GM19240 (cell line): ENCODE results near the gene ITGBL1.

Experiments
- DNase-seq: peaks from one replicate; pipeline ENCODE4 v3.0.0; 2011; ENCODE audit warnings: low spot score; ENCODE audit not compliant: insufficient read length

Gene ITGBL1, protein sequence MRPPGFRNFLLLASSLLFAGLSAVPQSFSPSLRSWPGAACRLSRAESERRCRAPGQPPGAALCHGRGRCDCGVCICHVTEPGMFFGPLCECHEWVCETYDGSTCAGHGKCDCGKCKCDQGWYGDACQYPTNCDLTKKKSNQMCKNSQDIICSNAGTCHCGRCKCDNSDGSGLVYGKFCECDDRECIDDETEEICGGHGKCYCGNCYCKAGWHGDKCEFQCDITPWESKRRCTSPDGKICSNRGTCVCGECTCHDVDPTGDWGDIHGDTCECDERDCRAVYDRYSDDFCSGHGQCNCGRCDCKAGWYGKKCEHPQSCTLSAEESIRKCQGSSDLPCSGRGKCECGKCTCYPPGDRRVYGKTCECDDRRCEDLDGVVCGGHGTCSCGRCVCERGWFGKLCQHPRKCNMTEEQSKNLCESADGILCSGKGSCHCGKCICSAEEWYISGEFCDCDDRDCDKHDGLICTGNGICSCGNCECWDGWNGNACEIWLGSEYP

DNA sequence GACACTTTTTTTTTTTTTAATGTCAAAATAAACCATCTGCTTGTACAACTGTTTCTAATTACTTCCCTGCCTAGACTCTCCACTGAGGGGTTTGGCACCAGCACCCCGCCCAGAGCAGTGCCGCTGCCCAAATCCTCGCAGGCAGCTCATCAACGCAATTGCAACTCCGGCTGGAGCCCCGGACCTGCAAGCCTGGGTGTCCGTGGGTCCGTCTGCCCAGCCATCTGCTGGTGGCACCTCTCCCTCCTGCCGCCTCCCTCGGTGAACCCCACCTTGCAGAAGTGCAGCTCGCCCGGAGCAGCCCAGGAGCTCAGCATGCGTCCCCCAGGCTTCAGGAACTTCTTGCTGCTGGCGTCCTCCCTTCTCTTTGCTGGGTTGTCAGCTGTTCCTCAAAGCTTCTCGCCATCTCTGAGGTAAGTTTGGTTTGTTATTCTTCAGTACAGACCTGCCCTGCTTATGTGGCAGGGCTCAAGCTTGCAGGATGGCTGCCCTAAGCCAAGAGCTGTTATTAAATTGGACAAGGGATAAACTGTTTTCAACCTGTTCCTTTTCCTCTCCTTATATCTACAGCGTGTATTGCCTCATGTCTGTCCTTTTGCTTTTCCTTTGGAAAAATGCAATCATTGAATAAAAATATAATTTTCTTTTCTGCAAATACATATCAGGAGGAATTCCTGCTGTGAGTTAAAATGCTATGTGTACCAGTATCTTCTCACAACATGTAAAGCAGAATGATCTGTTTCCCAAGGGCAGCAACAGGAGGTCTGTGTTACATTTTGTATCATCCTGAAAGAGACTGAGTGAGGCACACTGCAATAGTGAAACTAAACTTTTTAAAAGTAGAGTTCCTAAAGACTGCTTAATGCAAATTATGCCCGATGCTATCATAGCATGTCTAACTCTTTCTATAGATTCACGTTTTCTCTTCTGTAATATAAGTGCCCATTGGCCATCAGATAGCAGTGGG lies at the start of gene ITGBL1:
Gene ITGBL1 (plus strand): TSS at position 157 of the 967 bp plus-strand sequence. CDS start 159 bp downstream, at position 316.
- DNase-seq, result no peak

DNA sequence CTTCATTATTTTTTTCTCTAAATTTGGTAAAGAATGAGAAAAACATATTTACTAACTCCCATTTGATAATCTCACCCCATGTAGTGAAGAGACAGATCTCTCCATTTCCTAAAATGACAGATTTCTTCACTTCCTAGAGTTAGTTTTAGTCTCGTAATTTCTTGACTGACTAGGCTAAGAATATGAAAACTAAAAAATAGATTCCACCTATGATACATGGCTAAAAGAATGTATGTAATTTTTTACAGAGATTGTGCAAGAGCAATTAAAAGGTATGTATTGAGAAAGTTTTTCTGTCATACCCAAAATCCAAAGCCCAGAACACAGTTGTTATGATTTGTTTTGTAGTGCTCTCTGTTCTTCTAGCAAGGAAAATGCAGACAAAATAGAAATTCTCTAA lies 45.7 kb upstream of the ITGBL1 start:
- DNase-seq, result no peak

DNA sequence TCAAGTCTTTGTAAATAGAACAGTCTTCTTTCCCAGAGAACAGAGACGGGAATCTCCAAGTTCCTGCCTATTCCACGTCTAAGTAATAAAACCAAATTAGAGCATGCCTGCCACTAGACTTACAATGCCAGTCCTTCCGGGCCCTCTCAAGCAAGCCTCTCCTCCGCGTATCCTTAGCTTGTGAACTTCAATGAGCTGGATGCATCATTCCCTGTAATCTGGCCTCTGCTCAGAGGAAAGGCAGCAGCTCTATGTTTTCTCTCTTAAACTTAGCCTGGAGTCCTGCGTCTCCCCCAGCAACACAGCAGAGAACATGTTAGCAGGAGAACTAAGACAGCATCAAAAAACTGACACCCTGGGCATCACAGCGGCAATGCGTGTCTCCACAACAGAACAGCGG lies 44.3 kb upstream of the ITGBL1 start:
- no peak for DNase-seq

DNA sequence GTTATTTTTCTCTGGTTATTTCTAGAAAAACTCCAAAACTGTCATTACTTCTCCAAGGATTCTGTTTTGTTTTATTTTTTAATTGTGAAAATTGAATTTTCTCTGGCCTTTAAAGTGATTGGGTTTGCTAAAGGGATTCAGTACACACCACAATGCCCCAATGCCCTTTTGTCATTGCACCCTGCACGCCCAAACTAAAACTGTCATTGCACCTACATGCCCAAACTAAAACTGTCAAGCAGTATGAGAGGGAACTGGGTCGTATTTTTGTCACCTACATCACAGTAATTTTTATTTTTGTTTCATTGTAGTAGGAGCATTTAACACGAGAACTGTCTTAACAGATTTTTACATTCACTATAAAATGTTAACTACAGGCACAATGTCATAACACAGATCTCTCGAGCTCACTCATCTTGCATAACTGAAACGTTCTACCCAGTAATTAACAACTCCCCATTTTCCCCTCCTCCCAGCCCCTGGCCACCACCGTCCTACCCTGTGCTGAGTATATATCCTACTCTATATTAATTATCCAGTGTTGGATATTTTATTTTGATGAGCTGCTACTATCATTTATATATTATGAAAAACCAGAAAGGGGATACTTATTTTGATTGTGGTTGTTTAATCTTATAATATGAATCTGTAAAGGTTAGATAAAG lies 43.4 kb upstream of the ITGBL1 start:
- no peak for DNase-seq

DNA sequence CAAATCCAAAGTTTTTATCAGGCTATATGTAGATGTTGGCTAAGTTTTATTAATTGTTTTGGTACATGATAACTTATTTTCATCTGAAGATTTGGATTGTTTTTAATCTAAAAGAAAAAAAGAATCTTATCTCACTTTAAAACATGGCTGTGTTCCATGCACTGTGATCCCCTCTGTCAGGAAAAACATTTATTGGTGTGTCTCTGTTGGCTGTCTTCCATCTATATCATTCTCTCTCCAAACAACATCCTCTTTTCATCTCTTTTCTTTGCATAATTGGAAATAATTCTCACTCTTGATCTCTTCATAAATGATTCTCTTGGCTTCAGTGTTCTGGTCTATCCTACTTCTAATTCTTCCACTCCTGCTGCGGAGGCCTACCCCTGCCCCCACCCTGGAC lies 40.4 kb upstream of the ITGBL1 start:
- no peak for DNase-seq

DNA sequence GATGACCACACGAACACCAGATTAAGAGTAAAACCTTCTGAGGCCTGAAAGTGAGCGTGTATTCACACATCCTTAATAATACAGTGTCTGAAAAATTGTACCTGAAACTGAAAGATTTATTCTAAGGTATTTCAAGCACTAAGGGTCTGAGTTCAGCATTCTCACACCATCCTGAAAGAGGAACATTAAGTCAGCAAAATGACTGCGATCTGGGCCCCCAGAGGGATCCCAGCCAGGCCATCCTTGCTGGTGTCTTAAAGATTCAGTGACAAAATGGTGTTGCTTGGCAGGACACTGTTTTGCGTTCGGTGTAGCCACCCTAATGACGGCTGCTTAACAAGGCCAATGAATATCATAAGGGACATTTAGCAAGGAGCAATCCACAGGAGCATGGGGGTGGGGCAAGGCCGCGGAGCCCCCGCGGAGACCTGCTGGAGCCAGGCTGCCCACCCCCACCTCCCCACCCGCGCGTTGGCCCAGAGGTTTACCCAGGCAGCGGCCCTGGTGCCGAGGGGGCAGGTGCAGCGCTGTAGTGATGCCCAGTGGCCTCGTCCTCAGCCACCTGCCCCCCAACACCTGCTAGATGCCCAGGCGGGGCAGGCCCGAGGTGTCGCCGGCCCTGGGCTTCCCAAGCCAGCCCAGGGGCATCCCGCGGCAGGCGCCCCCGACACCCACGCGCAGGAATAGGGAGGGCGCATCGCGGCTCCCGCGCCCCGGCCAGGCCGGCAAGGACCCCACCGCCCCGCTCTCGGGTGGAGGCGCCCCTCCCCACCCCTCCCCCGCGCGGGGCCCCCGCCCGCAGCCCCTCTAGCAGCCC lies 36.9 kb upstream of the ITGBL1 start:
- DNase-seq, result no peak

DNA sequence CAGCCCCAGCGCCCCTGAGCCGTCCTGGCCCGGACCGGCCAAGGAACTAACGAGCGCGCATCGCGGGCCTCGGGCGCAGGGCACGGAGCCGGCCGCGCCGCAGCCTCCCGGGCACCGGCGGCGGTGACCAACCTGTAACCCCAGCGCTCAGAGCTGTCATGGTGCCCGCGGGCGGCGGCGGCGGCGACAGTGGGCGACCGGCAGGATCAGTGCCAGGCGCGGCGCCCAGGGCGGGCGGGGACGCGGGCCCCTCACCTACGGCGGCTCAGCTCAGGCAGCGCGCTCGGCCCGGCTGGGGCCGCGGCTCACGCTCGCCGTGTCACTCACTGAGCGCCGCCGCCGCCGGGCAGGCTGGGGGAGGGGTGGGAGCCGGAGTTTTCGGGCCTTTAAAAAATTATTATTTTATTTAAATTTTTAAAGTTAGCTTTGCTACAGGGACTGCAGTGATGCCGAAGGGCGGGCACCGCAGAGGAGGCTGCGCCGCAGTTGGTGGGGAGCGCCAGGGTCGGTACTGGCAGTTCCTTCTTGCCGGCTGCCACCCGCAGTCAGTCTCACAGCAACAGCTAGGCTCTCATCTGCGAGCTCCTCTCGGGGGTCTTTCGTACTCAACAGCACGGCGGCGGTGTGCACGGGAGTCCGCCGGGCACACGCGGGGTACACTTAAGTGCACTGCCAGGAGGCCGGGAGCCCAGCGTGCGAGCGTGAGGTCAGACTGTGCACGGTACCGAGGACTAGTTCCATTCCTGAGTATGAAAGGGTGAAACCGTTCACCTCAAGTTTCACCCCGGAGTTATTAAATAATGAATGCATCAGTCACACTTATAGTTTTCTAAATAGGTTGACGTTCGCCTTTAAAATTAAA lies 36.1 kb upstream of the ITGBL1 start, which contains the start of gene NALCN:
Gene NALCN (minus strand): TSS at position 328 of the 862 bp plus-strand sequence. CDS start 17,382 bp downstream, outside the sequence.
- DNase-seq, result no peak

DNA sequence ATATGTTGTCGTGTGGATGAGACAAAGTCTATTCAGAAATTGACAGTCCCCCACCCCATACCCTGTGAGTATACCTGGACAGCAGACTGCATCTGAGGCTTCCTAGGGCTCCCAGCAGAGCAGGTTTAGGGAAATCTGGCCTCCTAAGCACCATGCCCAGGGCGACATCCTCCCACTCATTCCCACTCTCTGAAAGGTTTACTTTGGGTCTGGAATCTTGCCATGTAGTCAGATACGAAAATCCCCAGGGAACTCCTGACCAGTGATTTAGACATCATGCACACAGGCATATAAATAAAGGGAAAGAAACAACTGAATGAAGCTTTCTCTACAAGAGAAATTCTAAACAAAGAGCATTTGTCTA lies 35.5 kb upstream of the ITGBL1 start:
- DNase-seq, result no peak

DNA sequence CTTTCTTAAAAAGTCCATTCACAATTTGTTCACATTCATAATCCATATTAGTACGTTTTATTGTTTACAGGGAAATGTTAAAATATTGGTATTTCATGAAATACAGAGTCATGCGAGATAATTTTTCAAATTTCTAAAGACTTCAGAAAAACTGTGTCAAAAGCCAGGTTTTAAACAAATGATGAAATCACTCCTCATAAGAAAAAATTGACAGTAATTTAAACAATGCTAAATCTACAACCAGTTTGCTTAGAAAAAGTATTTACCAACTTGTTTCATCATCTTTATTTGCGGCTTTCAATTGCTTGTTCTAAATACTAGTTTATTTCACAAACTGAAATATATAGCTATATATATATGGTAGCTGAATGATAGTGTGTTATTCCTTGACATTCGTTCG lies 35.0 kb upstream of the ITGBL1 start:
- DNase-seq, result no peak

DNA sequence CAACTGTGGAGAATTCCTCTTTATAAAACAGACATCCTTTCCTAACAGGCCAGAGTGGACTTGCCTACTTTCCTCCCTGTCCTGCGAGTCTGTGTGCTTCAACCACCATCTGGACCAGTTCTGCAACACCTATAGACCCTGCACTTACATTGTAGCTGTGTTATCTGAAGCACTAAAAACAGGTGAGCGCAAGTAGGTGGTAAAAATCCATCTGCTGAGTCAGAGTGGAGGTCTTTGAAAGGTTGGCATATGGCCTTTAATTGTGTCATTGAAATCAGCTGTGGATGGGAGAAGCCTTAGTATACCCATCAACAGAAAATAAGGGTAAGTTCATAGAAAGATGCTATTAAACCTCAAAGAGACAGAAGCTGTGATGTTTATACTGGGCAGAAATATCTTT lies 28.6 kb upstream of the ITGBL1 start:
- no peak for DNase-seq

DNA sequence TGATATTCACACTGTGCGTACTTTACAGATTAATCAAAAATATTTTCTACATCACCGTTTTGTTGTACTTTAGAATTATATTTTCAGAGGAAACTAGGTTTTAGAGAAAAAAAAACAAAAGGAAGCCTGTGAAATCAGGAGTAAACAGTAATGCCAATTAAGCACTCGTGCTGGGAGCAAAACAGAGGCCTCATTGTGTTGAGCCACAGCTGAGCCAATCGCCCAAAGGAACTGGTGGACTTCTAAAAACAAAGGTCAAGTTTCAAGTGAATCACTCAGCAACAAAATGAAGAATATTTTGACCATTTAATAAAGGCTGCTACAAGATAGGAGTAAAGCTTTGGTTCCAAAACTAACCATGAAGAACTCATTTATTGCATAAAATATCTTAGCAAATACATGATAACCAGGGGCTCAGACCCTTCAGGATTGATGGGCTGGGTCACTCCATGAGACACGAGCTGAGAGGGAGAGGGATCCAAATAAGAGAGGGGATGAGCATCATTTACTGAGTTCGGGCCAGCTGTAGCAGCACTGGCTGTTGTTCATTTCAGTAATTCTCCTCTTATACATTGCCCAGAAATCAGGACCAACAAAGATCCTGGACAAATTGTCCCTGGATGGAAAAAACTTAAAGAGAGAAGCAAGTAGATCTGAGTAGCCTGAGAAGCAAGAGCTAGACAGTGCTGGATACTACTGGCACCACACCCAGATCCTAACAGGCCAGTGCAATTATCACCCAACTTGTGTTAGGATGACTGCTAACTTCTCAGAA lies 27.9 kb upstream of the ITGBL1 start:
- DNase-seq, result no peak

DNA sequence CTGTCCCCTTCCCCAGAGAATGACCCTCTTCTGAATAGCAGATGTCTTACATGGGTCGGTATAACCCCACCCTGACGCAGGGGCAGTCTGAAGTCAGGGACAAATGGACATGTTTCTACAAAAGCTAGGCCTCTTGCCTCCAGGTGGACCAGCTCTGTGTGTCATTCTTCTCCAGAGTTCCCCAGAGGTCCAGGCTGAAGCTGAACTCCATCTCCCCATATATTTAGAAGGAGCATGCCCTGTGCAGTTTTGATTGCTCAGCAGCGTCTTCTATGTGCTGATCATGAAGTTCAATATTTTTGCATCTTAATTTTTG lies 27.4 kb upstream of the ITGBL1 start:
- DNase-seq, result no peak

DNA sequence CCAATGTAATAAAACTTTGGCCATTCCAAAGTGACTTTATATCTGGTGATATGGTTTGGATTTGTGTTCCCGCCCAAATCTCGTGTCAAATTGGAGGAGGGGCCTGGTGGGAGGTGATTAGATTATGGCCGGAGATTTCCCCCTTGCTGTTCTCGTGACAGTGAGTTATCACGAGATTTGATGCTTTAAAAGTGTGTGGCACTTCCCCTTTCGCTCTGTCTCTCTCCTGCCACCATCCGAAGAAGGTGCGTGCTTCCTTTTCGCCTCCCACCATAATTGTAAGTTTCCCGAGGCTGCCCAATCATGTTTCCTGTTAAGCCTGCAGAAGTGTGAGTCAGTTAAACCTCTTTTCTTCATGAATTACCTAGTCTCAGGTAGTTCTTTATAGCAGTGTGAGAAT lies 26.9 kb upstream of the ITGBL1 start:
- DNase-seq, result no peak

DNA sequence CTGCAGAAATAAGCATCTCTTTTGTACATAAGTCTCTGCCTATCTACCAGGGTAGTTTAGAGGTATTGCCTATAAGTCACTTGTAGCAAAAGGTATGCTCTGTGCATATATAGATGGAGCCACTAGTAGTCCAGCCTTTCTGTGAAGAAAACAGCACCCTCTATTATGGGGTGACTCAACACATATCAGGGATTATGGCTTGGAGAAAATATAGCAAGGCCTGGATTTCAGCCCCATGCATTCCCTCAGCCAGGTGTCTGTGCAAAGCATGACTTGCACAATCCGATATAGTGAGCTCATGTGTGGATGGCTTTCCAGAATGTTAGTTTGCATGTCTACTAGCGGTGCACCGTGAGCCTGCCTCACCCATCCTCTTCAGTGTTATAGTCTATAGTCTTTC lies 22.7 kb upstream of the ITGBL1 start:
- DNase-seq, result no peak

DNA sequence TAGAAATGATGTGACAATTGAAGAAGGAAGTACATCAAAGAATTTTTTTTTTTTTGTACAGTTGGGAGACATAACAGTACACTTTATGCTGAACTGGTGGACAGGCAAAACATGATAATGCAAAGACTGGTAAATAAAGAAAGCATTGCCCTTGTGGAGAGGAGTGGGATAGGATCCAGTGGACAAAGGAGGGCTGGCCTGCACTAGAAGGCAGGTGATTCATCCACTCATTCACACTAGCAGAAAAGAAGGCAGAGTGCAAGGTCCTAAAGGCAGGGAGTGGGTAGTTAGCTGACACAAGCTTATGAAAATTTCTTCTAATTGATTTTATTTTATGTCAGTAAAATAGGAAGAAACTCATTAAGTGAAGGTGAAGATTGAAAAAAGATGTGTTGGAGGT lies 18.6 kb upstream of the ITGBL1 start:
- no peak for DNase-seq

DNA sequence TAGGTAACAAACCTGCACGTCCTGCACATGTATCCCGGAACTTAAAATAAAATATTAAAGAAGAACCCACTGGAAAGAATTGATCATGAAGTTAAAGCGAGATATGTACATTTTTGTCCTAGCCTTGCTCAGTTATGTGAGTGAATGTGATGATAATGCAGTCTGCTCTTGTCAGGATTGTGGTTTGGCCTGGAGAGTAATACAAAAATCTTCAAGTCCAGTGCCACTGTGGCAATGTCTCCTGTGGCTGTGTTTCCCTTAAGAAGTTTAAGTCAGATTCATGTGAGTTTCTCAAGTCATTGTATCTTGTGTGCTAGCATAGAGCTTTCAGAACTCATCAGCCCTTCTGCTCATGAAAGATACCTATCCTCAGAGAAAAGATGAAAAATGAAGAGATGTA lies 18.0 kb upstream of the ITGBL1 start:
- DNase-seq, result no peak

DNA sequence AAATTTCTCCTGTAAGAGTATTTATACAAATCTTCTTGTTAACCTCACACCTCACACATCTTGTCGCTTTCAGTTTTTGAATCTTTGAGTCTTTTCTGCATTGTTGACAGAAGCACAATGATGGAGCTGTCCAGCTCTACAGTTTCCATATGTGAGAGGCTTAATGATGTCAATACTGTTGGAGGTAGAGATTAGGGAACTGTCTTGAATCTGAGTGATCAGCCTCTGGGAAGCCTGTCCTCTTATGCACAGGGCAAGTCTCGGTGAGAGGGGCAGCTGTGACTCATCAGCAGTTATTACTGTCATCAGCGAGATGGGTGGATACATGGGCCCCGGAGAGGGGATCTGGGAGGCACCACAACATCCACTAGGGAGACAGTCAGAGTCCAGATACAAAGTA lies 4.6 kb upstream of the ITGBL1 start:
- DNase-seq, result no peak

DNA sequence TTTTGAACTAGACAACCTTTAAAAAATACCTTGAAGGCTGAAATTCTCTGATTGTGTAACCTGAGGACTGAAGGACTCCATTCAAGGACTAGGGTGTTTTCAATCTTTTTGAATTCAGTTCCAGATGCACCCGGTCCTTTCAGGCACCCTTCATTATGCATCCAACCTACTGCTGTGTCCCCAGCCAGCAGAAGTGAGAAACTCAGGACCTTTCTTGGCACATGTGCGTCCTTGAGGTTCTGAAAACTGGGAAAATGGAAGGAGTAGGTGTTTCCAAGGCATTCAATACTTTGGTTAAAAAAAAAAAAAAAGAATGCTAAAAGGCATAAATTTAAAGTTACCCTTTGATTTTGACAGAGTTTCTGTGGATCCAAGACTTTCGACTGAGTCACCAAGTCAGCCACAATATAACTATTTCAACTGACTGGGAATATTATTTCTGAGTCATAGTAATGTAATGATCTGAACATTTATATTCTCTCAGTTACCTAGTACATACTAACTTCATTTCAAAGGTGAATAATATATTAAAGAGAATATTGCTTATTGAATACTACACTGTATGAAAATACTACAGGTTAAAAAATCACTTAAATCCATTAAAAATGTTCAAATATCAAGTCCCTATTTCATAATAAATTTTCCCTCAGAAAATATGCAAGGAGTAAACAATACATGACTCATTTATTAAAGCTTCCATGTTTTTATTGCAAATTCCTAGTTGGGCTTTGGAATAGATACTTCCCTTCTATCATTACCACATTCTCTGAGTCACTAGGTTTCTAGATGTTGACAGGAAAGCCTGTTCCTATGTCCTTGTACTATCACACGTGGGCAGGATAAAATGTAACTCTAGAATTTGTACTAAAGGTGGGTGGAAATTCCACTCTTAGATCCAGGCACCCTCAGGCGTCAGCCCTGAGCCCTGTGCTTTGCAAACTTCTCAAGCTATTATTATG lies 2.4 kb upstream of the ITGBL1 start:
- DNase-seq, result no peak
